ENCODE data around the gene ZNF524.
A peak's percentile ranks its signal among the peaks of the same experiment; 100 is the strongest.

ZNF524 gene

GRCh38 chr19:55652311-55653128 is 52.4 kb downstream of the ZNF524 start:
- no peak overlapping the region for H3K27ac Mint-ChIP-seq (ENCODE audit: low read depth)
- no peaks in the 10 kb centered on the region for H3K9me3 Mint-ChIP-seq
- DNase-seq (ENCODE audit: low spot score in 2 of 2) (no peak), ATAC-seq (replicated peaks; ENCODE audit: extremely low read depth, poor library complexity, severe bottlenecking) (no peak)
- peaks cover 15% of the 10 kb centered on the region for H3K27me3 Mint-ChIP-seq
- H3K4me1 Mint-ChIP-seq, result peaks cover 44% of the 10 kb centered on the region
- peak overlapping the region; percentile 95 for H3K4me3 Mint-ChIP-seq
- peaks cover 25% of the 10 kb centered on the region for H3K36me3 Mint-ChIP-seq (ENCODE audit: insufficient read depth)
